Kidney epithelial cell (primary cell): ENCODE measurements around the gene ZNF609. TPM values are rescaled to one million over a fixed set of nuclear protein-coding genes. Genes with fewer than 3 reads are reported as not detected.

ENCODE experiments used
- DNase-seq: peaks from one replicate; pipeline ENCODE4 v3.0.0-alpha.2; 2010; ENCODE audit warnings: low read depth
- H3K27me3 ChIP-seq: 2 replicates; pipeline ENCODE4 v1.6.0; 2011; ENCODE audit warnings: low read length; ENCODE audit not compliant: control insufficient read depth, insufficient read depth
- H3K36me3 ChIP-seq: 2 replicates; pipeline ENCODE4 v1.5.1; 2011; ENCODE audit warnings: low read length; ENCODE audit not compliant: control insufficient read depth, insufficient read depth
- H3K4me3 ChIP-seq: 2 replicates; pipeline ENCODE4 v1.5.1; 2011; ENCODE audit warnings: low read depth, mild to moderate bottlenecking, control low read depth, low read length
- total RNA-seq: library from RNA; depleted of rRNA; stranded (reverse); fragments of >200 nt; gene quantifications from 2 replicates; pipeline ENCODE4 v1.2.3, GENCODE V29; 2015
- TF ChIP-seq, protein P1 (sequence below): IDR thresholded peaks from 2 replicates; pipeline ENCODE4 v1.5.1; 2011; ENCODE audit warnings: mild to moderate bottlenecking, moderate library complexity, low read length, control low read depth, inconsistent platforms; ENCODE audit not compliant: insufficient read depth, poor library complexity, severe bottlenecking

Gene ZNF609
- total RNA-seq, 1 donor from 2014 or later: 18.4 TPM

DNA sequence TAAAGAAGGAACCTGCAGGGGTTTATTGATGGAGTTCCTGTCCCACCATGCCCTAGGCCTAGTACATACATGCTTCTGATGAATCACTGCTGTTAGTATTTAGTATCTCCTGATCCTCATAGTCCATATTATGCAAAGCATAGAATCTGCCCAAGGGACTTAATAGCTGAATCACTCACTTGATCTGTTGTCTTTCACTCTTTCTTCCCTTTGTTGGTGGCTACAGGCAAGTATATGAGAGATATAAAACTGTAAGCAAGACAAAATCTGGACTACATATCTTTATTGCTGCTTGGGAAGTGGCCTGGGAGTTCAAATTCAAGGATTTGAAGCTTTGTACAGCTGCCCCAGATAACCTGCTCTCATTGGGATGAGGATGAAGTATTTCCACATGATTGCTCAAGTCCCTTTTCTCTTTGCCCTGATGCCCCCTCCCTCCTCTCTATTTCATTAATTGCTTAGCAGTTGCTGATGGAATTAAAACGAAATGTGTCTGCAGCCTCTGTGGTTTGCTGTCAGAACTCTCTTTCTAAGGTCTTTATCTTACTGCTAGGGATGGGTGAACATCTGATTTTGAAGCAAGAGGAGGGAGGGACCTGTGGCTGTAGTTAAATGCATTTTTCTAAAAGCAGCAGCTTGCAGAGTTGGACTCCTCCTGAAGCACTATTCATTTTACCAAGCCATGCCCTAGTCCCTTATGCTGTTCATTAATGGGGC lies 114.1 kb downstream of the ZNF609 start:
- TF ChIP-seq, protein P1, sequence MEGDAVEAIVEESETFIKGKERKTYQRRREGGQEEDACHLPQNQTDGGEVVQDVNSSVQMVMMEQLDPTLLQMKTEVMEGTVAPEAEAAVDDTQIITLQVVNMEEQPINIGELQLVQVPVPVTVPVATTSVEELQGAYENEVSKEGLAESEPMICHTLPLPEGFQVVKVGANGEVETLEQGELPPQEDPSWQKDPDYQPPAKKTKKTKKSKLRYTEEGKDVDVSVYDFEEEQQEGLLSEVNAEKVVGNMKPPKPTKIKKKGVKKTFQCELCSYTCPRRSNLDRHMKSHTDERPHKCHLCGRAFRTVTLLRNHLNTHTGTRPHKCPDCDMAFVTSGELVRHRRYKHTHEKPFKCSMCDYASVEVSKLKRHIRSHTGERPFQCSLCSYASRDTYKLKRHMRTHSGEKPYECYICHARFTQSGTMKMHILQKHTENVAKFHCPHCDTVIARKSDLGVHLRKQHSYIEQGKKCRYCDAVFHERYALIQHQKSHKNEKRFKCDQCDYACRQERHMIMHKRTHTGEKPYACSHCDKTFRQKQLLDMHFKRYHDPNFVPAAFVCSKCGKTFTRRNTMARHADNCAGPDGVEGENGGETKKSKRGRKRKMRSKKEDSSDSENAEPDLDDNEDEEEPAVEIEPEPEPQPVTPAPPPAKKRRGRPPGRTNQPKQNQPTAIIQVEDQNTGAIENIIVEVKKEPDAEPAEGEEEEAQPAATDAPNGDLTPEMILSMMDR: no peak
- no peak overlapping the region for H3K4me3 ChIP-seq
- no peaks in the 10 kb centered on the region for H3K27me3 ChIP-seq
- DNase-seq: no peak
- H3K36me3 ChIP-seq: no peaks in the 10 kb centered on the region

DNA sequence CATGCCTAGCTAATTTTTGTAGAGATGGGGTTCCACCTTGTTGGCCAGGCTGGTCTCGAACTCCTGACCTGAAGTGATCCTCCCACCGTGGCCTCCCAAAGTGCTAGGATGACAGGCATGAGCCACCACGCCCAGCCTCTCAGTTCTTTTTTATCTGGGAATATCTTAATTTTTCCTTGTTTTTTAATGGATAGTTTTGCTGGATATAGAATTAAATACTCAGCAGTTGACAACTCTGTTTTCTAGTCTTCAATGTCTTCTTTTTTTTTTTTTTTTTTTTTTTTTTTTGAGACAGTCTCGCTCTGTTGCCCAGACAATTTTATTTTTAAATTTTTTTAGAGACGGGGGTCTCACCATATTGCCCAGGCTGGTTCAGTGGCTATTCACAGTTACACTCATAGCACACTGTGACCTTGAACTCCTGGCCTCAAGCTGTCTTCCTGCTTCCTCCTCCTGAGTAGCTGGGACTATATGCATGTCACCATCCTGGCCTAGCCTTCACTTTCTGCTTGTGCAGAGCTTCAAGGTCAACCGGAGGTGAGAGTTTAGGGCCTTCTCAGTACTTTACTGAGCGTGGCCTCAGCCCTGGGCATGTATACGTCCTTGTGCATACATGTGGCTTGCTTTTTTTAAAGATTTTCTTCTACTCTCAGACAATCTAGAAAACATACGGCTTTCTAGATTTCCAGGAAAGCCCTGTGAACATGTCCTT lies 120.5 kb downstream of the ZNF609 start:
- no peak overlapping the region for H3K4me3 ChIP-seq
- no peaks in the 10 kb centered on the region for H3K36me3 ChIP-seq
- no peak for DNase-seq
- TF ChIP-seq, protein P1: no peak
- H3K27me3 ChIP-seq: no peaks in the 10 kb centered on the region

DNA sequence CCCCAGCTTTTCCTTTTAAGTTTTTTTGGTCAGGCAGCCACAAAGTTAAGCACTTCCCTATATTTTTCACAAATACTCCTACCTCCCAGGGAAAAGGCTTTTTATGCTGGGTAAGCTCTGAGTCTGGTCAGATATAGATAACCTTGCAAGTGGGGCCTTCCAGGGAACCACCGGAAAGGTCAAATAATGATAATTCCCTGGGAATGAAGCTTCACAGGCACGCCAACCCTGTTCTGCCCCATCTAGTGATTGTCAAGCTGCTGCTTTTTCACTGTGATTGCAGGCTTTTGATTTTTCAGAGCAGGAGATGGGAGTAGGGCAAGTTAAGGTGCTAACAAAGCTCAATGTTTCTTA lies 121.0 kb downstream of the ZNF609 start:
- DNase-seq: no peak
- H3K27me3 ChIP-seq: no peaks in the 10 kb centered on the region
- TF ChIP-seq, protein P1: no peak

DNA sequence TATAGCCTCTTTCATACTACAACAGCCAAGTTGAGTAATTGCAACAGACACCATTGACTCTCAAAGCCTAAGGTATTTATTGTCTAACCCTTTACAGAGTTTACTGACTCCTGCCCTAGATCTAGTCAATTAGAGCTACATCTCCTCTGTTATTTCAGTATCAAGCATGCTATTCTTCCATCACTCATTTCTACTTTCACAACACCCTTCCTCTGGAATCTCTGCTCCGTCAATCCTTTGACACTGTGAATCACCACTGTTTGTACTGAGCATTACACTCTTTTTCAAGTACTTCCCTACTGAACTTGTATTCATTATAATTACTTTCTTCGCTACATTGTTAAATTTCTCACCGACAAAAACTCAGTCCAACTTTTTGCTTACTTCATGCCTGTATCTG lies 121.8 kb downstream of the ZNF609 start:
- TF ChIP-seq, protein P1: no peak
- Histone ChIP-seq H3K27me3 (no peaks in the 10 kb centered on the region), H3K4me3 (no peak overlapping the region), H3K36me3 (no peaks in the 10 kb centered on the region)
- DNase-seq: no peak

More for the DNA sequence above, 121.0 kb downstream of the ZNF609 start:
- Histone ChIP-seq H3K36me3 (no peaks in the 10 kb centered on the region), H3K4me3 (no peak overlapping the region)

DNA sequence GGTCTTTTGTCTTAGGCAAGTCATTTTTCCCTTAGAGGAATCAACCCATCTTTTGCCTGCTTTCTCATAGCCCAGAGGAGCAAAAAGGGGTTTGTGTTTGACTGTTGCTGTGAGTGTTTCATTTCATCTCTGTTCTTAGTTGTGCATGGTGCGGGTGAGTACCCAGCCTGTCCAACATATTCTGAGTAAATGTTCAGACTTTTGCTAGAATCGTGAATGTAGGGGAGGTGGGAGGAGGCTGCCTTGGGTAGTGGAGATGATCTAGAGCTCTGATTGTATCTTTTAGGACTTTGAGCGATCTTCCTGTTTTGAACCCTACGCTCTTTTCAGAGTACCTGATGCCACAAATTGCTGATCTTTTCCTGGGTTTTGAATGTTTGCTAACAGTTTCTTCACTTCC lies 123.1 kb downstream of the ZNF609 start:
- no peak overlapping the region for H3K4me3 ChIP-seq
- TF ChIP-seq, protein P1: no peak
- no peak for DNase-seq
- no peaks in the 10 kb centered on the region for H3K36me3 ChIP-seq
- no peaks in the 10 kb centered on the region for H3K27me3 ChIP-seq
